Activated B cell treated with CpG ODN at 0.5 μM for 24 hours (primary cell): Measurements from ENCODE around the gene MUC4. TPM values are rescaled to one million over a fixed set of nuclear protein-coding genes. Genes with fewer than 3 reads are reported as not detected.
"Not testable (repeated sequence)": the region's sequence is repeated elsewhere in the genome, so short reads cannot be mapped to it uniquely, and the experiment has no call there.

ENCODE experiments used
- ATAC-seq: fragments of 200-7000 bp; cut with Tn5 transposase; one replicate; pipeline ENCODE4 v1.10.0; 2021; ENCODE audit warnings: low read depth, mild to moderate bottlenecking, moderate library complexity
- CTCF ChIA-PET: fragments of 350-600 bp; sonication (Branson Sonifier 250); formaldehyde crosslinking; loops from one replicate; lab custom pipeline; 2021; ENCODE audit warnings: antibody characterized with exemption; lab: Charles Lee
- POLR2A ChIA-PET: fragments of 350-600 bp; sonication (Branson Sonifier 250); formaldehyde crosslinking; loops from one replicate; lab custom pipeline; 2021; ENCODE audit warnings: antibody characterized with exemption; lab: Charles Lee
- DNase-seq: peaks from one replicate; pipeline ENCODE4 v3.0.0; 2022
- H3K27ac Mint-ChIP-seq: one replicate; pipeline ENCODE4 v1.8.0; 2020; ENCODE audit warnings: mixed read lengths
- H3K27me3 Mint-ChIP-seq: one replicate; pipeline ENCODE4 v1.8.0; 2021; ENCODE audit warnings: mixed read lengths
- H3K36me3 Mint-ChIP-seq: one replicate; pipeline ENCODE4 v1.8.0; 2021; ENCODE audit warnings: low read depth, mixed read lengths
- H3K4me1 Mint-ChIP-seq: one replicate; pipeline ENCODE4 v1.8.0; 2021; ENCODE audit warnings: mixed read lengths
- H3K4me3 Mint-ChIP-seq: one replicate; pipeline ENCODE4 v1.8.0; 2020; ENCODE audit warnings: mild to moderate bottlenecking, mixed read lengths
- H3K9me3 Mint-ChIP-seq: one replicate; pipeline ENCODE4 v1.8.0; 2020; ENCODE audit warnings: mixed read lengths
- intact Hi-C: fragments of 100-400 bp; cut with micrococcal nuclease; formaldehyde crosslinking; loops from one replicate; pipeline ENCODE4 v1.15.1; 2024
- total RNA-seq: library from RNA; stranded (reverse); gene quantifications from 2 replicates; pipeline ENCODE4 v1.2.3, GENCODE V29; 2022
- TF ChIP-seq, protein P1 (sequence below): fragments of 200-600 bp; IDR thresholded peaks from one replicate; pipeline ENCODE4 v1.8.0; 2022; ENCODE audit warnings: antibody characterized with exemption, mild to moderate bottlenecking

The MUC4 gene
- total RNA-seq, 1 donor from 2014 or later, result 0.09 TPM

DNA sequence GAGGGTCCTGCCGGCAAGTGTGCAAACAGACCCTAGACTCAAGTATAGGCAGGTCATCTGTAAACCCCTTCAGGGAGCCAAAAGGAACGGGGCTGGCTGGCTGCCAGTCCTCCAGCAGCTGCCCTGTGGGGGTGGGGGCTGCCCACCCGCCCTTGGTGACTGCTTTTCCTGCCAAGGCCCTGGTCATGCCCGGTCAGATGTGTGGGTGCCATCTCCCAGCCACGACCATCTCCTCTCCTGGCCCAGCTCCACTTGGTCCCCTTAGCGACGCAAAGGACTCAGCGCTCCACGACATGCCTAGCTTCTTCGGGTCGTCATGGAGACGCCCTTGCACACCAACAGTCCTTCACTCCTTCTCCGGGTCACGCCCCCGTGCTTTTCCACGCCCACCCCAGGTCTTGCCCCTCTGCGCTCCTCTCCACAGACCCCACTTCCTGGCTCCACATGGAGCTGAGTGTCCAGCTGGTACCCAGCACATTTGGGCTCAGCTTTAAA is 2.4 kb downstream of the MUC4 start:
- H3K4me1 Mint-ChIP-seq, result peaks cover 18% of the 10 kb centered on the region
- ChIA-PET POLR2A (no interaction called here), CTCF (no interaction called here)
- no peak overlapping the region for H3K4me3 Mint-ChIP-seq
- intact Hi-C loops, result no loop called here
- H3K36me3 Mint-ChIP-seq, result no peaks in the 10 kb centered on the region
- ATAC-seq, result no peak
- H3K27me3 Mint-ChIP-seq, result peaks cover 39% of the 10 kb centered on the region
- no peak for DNase-seq
- H3K9me3 Mint-ChIP-seq, result no peaks in the 10 kb centered on the region
- H3K27ac Mint-ChIP-seq, result peak overlapping the region; percentile 25
- TF ChIP-seq, protein P1, sequence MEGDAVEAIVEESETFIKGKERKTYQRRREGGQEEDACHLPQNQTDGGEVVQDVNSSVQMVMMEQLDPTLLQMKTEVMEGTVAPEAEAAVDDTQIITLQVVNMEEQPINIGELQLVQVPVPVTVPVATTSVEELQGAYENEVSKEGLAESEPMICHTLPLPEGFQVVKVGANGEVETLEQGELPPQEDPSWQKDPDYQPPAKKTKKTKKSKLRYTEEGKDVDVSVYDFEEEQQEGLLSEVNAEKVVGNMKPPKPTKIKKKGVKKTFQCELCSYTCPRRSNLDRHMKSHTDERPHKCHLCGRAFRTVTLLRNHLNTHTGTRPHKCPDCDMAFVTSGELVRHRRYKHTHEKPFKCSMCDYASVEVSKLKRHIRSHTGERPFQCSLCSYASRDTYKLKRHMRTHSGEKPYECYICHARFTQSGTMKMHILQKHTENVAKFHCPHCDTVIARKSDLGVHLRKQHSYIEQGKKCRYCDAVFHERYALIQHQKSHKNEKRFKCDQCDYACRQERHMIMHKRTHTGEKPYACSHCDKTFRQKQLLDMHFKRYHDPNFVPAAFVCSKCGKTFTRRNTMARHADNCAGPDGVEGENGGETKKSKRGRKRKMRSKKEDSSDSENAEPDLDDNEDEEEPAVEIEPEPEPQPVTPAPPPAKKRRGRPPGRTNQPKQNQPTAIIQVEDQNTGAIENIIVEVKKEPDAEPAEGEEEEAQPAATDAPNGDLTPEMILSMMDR, result no peak

- H3K4me3 Mint-ChIP-seq, result no peak overlapping the region
- TF ChIP-seq, protein P1, result no peak
- CTCF ChIA-PET, result no interaction called here
- H3K36me3 Mint-ChIP-seq, result no peaks in the 10 kb centered on the region
- H3K27me3 Mint-ChIP-seq, result peaks cover 43% of the 10 kb centered on the region
- no peaks in the 10 kb centered on the region for H3K9me3 Mint-ChIP-seq
- no peak for DNase-seq
- POLR2A ChIA-PET, result no interaction called here
- ATAC-seq, result no peak
- H3K4me1 Mint-ChIP-seq, result peaks cover 24% of the 10 kb centered on the region
- intact Hi-C loops, result no loop called here
- no peak overlapping the region for H3K27ac Mint-ChIP-seq
Observed at GRCh38 chr3:195808741-195809290, 2.9 kb downstream of the MUC4 start.

DNA sequence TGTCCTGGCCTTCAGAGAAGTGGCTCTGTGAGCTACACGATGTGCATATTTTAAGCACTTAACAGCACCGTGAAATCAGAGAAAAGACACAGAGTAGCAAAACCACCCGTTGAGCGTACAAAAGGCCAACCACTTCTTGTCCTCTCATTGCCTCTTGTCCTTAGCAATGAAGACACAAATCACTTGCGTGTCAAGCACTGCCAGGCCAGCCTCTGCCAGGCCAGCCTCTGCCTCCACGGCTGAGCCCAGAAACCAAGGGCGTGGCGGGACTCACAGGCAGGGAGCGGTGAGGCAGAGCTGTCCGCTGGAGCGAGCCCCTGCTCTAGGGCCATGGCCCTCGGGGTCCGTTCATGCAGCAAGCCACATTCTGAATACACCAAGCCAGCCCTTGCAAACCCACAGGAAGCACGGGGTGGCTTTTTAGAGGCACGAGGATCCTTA is 4.0 kb downstream of the MUC4 start:
- CTCF ChIA-PET, result no interaction called here
- peaks cover 35% of the 10 kb centered on the region for H3K4me1 Mint-ChIP-seq
- peaks cover 44% of the 10 kb centered on the region for H3K27me3 Mint-ChIP-seq

GRCh38 chr3:195806916-195807231 is 4.9 kb downstream of the MUC4 start:
- intact Hi-C loops, result no loop called here
- H3K27me3 Mint-ChIP-seq, result peaks cover 42% of the 10 kb centered on the region
- H3K4me3 Mint-ChIP-seq, result no peak overlapping the region
- ATAC-seq, result no peak
- ChIA-PET POLR2A (no interaction called here), CTCF (no interaction called here)
- H3K27ac Mint-ChIP-seq, result no peak overlapping the region
- H3K36me3 Mint-ChIP-seq, result no peaks in the 10 kb centered on the region
- TF ChIP-seq, protein P1, result no peak
- peaks cover 43% of the 10 kb centered on the region for H3K4me1 Mint-ChIP-seq
- DNase-seq, result no peak
- H3K9me3 Mint-ChIP-seq, result no peaks in the 10 kb centered on the region

More for the DNA sequence above, 4.0 kb downstream of the MUC4 start:
- peak; percentile 50 for ATAC-seq
- no peak overlapping the region for H3K27ac Mint-ChIP-seq
- no peak for DNase-seq
- H3K9me3 Mint-ChIP-seq, result no peaks in the 10 kb centered on the region
- intact Hi-C loops, result no loop called here
- H3K4me3 Mint-ChIP-seq, result no peak overlapping the region
- TF ChIP-seq, protein P1, result no peak
- no peaks in the 10 kb centered on the region for H3K36me3 Mint-ChIP-seq
- POLR2A ChIA-PET, result no interaction called here

DNA sequence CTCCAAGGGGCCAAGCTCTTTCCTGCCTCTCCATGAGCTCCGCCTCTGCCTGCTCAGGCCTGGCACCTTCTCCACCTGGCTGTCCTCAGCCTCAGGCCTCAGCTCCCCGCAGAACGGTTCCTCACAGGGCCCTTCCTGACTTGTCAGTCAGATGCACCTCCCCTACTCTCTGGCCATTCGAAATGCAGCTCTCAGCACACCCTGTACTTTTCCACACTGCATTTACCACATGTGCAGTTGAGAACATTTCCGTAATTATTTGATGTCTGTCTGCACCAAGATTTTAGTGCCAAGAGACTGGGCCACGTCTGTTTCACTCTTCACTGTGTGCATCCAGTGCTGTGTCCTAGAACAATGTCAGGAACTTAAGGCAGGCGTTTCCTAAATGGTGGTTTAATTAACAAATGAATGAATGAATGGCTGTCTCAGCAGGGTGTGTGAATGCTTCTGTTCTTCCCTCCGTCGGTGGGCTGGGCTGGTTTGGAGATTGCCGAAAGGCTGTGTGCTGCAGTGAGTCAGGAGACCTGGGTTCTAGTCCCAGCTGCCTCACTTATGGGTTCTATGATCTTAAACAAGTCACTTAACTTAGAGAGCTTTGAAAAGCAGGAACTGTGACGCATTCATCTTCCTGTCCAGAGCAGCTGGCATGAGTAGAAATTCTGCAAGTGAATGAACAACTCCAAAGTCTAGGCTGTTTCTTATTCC is 5.4 kb downstream of the MUC4 start:
- DNase-seq, result no peak
- TF ChIP-seq, protein P1, result no peak
- ChIA-PET POLR2A (no interaction called here), CTCF (no interaction called here)
- H3K27me3 Mint-ChIP-seq, result peaks cover 45% of the 10 kb centered on the region
- intact Hi-C loops, result no loop called here
- H3K27ac Mint-ChIP-seq, result no peak overlapping the region
- no peak overlapping the region for H3K4me3 Mint-ChIP-seq
- no peaks in the 10 kb centered on the region for H3K36me3 Mint-ChIP-seq
- H3K9me3 Mint-ChIP-seq, result no peaks in the 10 kb centered on the region
- peaks cover 48% of the 10 kb centered on the region for H3K4me1 Mint-ChIP-seq
- no peak for ATAC-seq

DNA sequence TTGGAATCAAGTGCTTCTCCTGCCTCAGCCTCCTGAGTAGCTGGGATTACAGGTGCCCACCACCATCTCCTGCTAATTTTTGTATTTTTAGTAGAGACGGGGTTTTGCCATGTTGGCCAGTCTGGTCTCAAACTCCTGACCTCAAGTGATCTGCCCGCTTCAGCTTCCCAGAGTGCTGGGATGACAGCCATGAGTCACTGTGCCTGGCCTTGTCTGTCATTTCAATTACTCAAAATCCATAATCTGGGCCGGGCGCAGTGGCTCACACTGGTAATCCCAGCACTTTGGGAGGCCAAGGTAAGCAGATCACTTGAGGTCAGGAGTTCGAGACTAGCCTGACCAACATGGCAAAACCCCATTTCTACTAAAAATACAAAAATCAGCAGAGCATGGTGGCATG is 6.1 kb downstream of the MUC4 start:
- H3K36me3 Mint-ChIP-seq, H3K27ac Mint-ChIP-seq, DNase-seq, intact Hi-C loops, CTCF ChIA-PET, POLR2A ChIA-PET, ATAC-seq, H3K9me3 Mint-ChIP-seq, H3K4me3 Mint-ChIP-seq: not testable (repeated sequence)
- H3K27me3 Mint-ChIP-seq, result peaks cover 41% of the 10 kb centered on the region
- H3K4me1 Mint-ChIP-seq, result peaks cover 48% of the 10 kb centered on the region
